GM18861 (cell line): ENCODE results near the gene KRT6A.

ENCODE experiments used
- ATAC-seq: cut with Tn5 transposase; IDR thresholded peaks from one replicate; pipeline ENCODE4 v1.9.1; 2021; ENCODE audit not compliant: unreplicated experiment

The KRT6A gene

DNA sequence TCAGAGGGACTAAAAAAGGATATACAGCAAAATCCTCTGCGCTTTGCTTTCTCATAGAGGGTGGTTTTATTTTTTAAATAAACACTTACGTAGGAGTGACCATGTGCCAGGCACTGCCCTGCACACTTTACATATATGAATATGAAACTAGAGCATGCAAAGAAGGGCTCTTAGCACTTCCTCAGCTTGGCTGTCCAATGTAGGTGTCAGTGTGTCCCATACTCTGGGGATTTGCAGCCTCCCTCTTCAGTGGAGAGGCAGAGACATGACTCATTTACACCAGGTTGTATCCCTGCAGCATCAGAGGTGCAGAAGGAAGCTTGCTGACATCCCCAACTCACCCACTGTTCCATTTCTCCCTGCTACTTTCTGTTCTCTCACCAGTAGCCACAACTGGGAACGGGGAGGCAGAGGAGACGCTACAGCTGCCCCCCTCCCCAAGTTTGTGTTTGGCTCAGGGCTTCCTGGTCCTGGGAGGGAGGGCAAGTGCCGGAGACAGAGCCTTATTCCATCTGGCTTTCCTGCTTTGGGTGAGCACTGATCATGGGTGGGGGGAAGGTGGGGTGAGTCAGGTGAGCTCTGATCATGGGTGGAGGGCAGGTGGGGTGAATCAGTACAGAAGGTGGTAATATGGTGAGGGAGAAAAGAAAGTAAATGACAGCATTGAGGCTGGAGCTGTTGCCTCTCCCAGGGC, 32.0 kb upstream of the KRT6A start:
- no peak for ATAC-seq

GRCh38 chr12:52524241-52524897, 31.3 kb upstream of the KRT6A start:
- ATAC-seq: no peak

DNA sequence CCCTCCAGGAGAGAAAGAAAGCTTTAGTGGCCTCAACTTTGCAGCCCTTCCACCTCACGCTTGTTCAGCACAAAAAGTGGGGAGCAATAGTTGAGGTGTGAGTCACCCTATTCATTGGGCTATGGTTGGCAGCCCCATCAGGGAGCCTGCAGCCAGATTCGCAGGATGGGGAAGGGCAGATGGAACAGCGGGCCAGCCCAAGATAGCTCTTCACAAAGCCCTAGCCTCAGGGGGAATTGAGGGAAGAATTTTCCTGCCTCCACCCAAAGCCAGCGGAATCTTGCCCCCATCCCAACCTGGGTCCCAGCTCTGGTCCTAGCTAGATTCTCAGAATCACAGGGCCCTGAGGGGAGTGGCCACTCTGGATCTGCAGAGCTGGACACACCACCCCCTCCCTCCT, 30.8 kb upstream of the KRT6A start:
- no peak for ATAC-seq

DNA sequence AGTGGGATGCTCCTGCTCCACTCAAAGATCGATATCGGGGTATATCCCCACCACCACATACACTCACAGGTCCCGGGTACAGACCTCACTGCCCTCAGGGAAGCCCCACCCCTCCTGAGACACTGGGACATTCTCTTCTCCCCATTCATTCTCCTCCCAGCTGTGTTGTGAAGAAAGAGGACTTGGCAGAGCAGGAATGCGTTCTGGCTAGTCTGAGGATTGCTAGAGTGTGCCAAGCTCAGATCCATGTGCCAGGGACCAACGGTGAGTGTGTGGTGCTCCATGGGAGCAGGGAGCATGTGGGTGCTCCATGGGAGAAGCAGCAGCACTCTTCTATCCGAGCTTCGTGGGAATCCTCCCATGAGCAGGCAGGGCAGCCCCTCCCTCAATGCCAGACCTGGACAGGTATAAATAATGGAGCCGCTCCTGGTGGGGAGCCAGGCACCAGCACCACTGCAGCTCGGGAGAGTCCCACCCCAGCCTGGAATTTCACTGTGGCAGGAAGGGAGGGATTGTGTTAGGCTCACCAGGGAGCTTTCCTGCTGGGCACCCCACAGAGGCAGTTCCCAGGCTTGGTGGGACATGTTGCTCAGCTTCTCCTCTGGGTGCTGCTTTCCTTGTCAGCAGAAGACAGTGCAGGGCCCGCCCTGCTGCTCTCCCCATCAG, 29.4 kb upstream of the KRT6A start:
- no peak for ATAC-seq

DNA sequence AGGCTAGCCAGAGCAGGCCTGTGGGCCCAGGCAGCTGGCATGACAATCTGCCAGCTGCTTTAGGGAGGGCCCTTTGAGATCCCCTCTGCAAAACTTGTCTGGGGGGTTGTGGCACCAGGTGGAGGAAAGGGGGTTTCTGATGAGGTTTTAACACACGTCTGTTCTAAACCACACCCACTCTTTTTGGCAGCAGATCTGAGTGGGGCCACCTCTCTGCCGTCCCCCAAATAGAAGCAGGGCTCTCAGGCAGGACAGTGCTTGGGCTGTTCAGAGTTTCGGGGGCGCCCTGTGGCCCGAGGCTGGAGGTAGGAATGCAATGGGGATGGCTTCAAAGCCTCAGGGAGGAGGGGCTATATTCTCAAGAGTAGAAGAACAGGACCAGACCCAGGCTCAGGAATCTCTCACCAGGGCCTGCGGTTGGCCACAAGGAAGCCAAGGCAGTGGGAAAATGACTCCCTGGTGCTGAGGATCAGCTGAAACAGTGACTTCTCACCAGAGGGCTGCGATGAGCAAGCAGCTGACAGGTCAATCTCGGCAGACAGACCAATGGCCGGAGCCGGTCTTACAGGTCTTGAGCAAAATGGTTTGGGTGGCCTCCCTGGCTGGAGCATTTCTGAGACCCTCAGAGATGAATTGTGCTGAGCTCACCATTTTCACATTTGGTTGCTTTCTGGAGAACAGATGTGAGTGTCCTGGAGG, 28.7 kb upstream of the KRT6A start:
- no peak for ATAC-seq

- no peak for ATAC-seq
Observed at GRCh38 chr12:52521175-52521567, 28.1 kb upstream of the KRT6A start.

DNA sequence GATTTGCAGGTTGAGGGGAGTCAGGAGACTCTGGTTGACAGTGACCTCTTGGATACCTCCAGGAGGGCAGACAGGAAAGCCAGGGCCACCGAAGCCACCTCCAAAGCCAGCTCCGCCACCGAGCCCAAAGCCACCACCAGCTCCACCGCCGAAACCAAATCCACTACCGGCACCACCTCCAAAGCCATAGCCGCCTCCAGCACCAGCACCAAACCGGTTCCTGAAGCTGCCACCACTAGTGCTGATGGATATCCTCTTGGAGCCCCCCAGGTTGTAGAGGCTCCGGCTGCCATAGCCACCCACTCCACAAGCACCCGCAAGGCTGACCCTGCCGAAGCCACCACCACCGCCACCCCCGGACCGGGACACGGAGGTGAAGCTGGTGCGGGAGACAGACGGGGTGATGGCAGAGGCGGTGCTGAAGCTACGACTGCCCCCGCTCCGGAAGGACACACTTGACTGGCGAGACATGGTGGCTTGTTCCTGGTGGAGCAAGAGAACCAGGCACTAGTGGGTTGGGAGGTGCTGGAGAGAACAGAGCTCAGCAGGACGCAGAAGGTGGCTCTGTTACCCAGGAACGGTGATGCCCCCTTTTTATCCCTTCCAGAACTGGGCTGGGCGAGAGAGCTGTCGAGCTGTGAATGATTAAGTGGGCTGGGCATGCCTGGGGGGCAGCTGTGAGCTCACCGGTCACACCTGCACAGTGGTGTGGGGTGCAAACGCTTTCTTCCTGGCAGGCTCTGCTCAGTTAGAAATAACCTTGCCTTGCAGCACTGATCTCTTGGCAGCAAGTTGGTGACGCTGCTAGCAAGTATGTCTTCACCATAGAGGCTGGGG, 27.0 kb upstream of the KRT6A start, which contains the start of gene KRT5:
Gene KRT5, minus strand, starts transcription at position 569 of the 837 bp plus-strand sequence. Its CDS starts 98 bp downstream, at position 471.
- ATAC-seq: no peak

DNA sequence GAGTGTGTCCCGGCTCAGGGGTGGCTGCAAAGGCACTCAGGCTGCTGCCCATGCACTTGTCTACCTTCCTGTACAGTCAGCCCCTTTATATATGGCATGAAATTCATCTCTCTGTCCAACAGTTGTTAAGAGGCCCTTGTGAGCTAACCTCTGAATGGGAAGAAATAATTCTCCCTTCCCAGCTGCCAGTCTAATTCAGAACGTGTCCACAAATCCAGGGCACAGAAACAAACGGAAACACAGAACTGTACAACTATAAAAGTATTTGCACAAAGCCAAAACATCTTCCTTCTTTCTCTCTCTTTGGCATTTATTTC, 26.3 kb upstream of the KRT6A start:
- ATAC-seq: no peak

- ATAC-seq: no peak
Observed at GRCh38 chr12:52518574-52519386, 25.7 kb upstream of the KRT6A start.

GRCh38 chr12:52517888-52518287, 24.8 kb upstream of the KRT6A start:
- ATAC-seq: no peak

DNA sequence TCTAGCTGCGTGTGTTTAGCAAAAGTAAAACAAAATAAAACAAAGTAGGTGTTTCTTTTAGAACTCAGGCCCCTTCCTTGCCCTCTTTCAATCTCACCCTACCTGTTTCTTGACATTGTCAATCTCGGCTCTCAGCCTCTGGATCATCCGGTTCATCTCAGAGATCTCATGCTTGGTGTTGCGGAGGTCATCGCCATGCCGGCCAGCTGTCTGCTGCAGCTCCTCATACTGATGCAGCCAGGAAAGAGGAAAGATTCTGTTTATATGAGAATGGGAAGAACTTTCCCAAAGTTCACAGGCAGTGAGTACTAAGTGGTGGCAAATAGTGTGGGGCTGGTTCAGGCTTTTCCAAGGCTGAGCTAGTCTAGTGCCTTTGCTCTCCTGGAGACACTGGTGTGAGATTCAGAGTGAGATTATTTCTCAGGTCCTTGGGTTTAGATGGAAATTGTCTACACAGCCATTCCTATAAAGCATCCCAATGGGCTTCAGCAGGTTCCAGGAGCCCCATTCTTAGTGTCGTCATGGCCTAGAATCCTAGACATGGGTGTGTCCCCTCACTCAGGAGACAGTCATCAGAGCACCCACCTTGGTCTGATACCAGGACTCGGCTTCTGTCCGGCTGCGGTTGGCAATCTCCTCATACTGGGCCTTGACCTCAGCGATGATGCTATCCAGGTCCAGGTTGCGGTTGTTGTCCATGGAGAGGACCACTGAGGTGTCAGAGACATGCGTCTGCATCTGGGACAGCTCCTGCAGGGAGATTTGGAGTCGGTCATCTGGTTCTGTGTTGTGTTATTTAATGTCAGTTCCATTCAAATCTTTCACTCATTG, 24.2 kb upstream of the KRT6A start:
- ATAC-seq: no peak

DNA sequence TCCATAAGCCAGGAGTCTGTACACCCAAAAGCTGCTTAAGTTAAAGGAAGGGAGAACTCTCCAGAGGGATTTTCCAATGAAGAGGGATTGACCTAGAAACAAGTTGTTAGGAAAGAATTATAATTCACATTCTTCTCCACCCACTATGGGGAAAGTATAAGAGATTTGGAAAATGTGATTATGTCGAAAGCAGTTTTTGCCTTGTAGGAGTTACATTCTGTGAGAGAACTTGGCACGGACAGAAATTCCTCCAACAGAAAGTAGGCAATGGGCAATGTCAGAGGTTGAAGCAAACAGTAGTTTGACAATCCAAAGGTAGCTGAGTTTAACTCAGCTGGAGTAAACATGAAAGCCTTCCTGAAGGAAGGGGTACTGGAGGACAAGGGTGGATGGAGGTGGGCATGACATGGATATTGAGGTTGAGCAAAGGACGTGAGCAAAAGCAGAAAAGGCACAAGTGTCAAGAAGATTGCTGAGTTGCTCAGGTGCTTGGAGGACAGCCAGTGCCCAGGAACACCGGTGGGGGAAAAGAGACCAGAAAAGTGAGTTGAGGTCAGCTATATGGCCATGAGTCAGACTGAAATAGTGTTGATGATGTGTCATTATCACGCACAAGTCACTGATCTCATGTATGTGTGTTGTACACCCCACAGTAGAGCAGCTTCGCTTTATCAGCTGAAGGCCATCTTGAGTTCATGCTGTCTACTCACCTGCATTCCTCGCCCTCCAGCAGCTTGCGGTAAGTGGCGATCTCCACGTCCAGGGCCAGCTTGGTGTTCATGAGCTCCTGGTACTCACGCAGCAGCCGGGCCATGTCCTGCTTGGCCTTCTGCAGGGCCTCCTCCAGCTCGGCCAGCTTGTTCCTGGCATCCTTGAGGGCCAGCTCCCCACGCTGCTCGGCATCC, 23.1 kb upstream of the KRT6A start:
- no peak for ATAC-seq

GRCh38 chr12:52515319-52515646, 22.2 kb upstream of the KRT6A start:
- ATAC-seq: no peak

DNA sequence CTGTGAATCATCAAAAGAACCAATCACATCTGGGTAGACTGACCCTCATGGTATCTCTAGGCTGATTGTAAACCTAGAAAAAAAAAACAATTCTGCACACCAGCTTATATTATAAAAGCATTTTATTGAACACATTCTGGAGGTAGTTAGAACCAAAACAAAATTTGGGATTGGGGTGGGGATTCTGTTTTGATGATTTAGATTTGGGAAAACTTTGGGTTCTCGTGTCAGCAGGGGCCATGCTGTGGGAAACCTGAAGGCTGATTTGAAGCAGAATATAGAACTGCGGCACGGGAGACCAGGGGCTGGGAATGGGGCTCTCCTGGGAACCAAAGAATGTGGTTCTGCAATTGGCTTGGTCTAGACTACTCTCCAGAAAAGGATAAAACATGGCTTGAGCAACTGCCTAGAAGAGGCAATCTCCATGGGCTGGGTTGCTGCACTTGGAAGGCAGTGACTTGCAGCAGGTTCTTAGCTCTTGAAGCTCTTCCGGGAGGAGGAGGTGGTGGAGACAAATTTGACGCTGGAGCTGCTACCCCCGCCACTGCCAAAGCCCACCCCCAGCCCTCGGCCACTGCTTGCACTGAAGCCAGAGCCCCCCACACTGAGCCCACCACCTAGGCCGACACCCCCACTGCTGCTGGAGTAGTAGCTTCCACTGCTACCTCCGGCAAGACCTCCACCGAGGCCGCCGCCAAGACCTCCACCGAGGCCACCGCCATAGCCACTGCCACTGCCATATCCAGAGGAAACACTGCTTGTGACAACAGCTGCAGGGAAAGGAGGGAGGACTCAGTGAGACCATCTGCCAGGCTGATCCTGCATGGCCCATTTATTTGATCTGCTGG, 21.6 kb upstream of the KRT6A start:
- ATAC-seq: no peak

DNA sequence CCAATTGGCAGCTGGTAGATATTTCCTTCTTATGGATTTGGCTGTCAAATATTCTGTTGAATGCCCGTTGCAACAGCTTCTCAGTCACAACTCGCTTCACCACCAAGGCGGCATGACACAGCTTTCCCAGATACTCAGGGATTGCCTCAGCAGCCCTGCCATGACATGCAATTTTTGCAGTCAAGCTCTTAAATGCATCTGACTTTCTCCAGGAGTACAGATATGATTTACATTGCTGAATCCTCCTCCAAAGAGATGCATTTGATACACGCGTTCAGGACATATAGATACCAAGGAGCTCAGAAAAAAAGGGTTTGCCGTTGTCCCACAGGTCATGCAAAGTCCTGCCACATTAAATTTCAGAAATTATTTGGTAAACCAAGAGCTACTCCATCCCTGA, 20.7 kb upstream of the KRT6A start:
- no peak for ATAC-seq

GRCh38 chr12:52508211-52508610, 15.2 kb upstream of the KRT6A start:
- ATAC-seq: no peak
